Glutamatergic neuron (in vitro differentiated cells): Measurements from ENCODE around the gene TCF12. TPM values are rescaled to one million over a fixed set of nuclear protein-coding genes. Genes with fewer than 3 reads are reported as not detected.

Source experiments
- DNase-seq: peaks from one replicate; pipeline ENCODE4 v3.0.0; 2022
- H3K27ac Mint-ChIP-seq: one replicate; pipeline ENCODE4 v1.8.0; 2020; ENCODE audit warnings: mild to moderate bottlenecking, mixed read lengths, inconsistent platforms; ENCODE audit not compliant: unreplicated experiment
- H3K27me3 Mint-ChIP-seq: one replicate; pipeline ENCODE4 v1.8.0; 2020; ENCODE audit warnings: mild to moderate bottlenecking, moderate library complexity, mixed read lengths, inconsistent platforms; ENCODE audit not compliant: unreplicated experiment
- H3K36me3 Mint-ChIP-seq: one replicate; pipeline ENCODE4 v1.8.0; 2020; ENCODE audit warnings: mild to moderate bottlenecking, mixed read lengths, inconsistent platforms; ENCODE audit not compliant: unreplicated experiment
- H3K4me1 Mint-ChIP-seq: one replicate; pipeline ENCODE4 v1.8.0; 2020; ENCODE audit warnings: mild to moderate bottlenecking, low read depth, mixed read lengths, inconsistent platforms; ENCODE audit not compliant: unreplicated experiment
- H3K4me3 Mint-ChIP-seq: one replicate; pipeline ENCODE4 v1.8.0; 2020; ENCODE audit warnings: mild to moderate bottlenecking, mixed read lengths, inconsistent platforms; ENCODE audit not compliant: unreplicated experiment
- H3K9me3 Mint-ChIP-seq: one replicate; pipeline ENCODE4 v1.8.0; 2020; ENCODE audit warnings: mild to moderate bottlenecking, moderate library complexity, mixed read lengths, inconsistent platforms; ENCODE audit not compliant: unreplicated experiment
- CTCF ChIP-seq: fragments of 200-600 bp; sonication (generic); IDR thresholded peaks from one replicate; pipeline ENCODE4 v1.5.0; 2021; ENCODE audit not compliant: partially characterized antibody, unreplicated experiment
- total RNA-seq: library from RNA; stranded (reverse); fragmentation: NEBNext Ultra II Directional; extraction: Animal tissue kit (Norgen Biotek cat#: 25700); gene quantifications from one replicate; pipeline ENCODE4 v1.2.1, GENCODE V29; 2021; ENCODE audit not compliant: unreplicated experiment

Gene TCF12
- total RNA-seq, 1 donor from 2014 or later, result 140 TPM

- no peak for DNase-seq
Observed at GRCh38 chr15:57322602-57323250, 404.3 kb downstream of the TCF12 start.

GRCh38 chr15:57323299-57323805, 404.9 kb downstream of the TCF12 start:
- no peak for DNase-seq
- Mint-ChIP-seq H3K4me3 (no peak overlapping the region), H3K4me1 (peaks cover 11% of the 10 kb centered on the region), H3K36me3 (no peaks in the 10 kb centered on the region), H3K27me3 (peaks cover 2% of the 10 kb centered on the region), H3K27ac (no peak overlapping the region), H3K9me3 (peaks cover 5% of the 10 kb centered on the region)
- no peak for TF ChIP-seq CTCF

More at GRCh38 chr15:57322602-57323250, 404.3 kb downstream of the TCF12 start:
- Mint-ChIP-seq H3K4me3 (no peak overlapping the region), H3K36me3 (no peaks in the 10 kb centered on the region), H3K4me1 (peaks cover 8% of the 10 kb centered on the region), H3K9me3 (peaks cover 5% of the 10 kb centered on the region), H3K27ac (no peak overlapping the region), H3K27me3 (peaks cover 2% of the 10 kb centered on the region)
- TF ChIP-seq CTCF, result no peak

GRCh38 chr15:57323806-57324589, 405.6 kb downstream of the TCF12 start:
- H3K4me1 Mint-ChIP-seq, result peaks cover 13% of the 10 kb centered on the region
- no peaks in the 10 kb centered on the region for H3K36me3 Mint-ChIP-seq
- peaks cover 5% of the 10 kb centered on the region for H3K9me3 Mint-ChIP-seq
- H3K27ac Mint-ChIP-seq, result no peak overlapping the region
- no peak for DNase-seq
- no peak overlapping the region for H3K4me3 Mint-ChIP-seq
- H3K27me3 Mint-ChIP-seq, result no peaks in the 10 kb centered on the region
- TF ChIP-seq CTCF, result no peak

GRCh38 chr15:57324590-57324890, 406.1 kb downstream of the TCF12 start:
- Mint-ChIP-seq H3K36me3 (no peaks in the 10 kb centered on the region), H3K4me1 (peaks cover 13% of the 10 kb centered on the region), H3K4me3 (no peak overlapping the region), H3K9me3 (peaks cover 5% of the 10 kb centered on the region), H3K27me3 (no peaks in the 10 kb centered on the region), H3K27ac (peak overlapping the region; percentile 8)
- TF ChIP-seq CTCF, result no peak
- no peak for DNase-seq
